GM23338 (cell line): ENCODE results near the gene MTHFS. TPM values are rescaled to one million over a fixed set of nuclear protein-coding genes. Genes with fewer than 3 reads are reported as not detected.

Source experiments
- ATAC-seq: fragments of 200-7000 bp; cut with Tn5 transposase; 3 replicates; pipeline ENCODE4 v1.9.1; 2020
- DNase-seq: peaks from one replicate; pipeline ENCODE4 v3.0.0-alpha.2; 2015; ENCODE audit warnings: low spot score
- H2AFZ ChIP-seq: fragments of 200-600 bp; sonication (generic); 2 replicates; pipeline ENCODE4 v1.8.0; 2016; ENCODE audit warnings: antibody characterized with exemption, mild to moderate bottlenecking, moderate library complexity
- H3F3A ChIP-seq: fragments of 200-600 bp; sonication (generic); replicated peaks from 2 replicates; pipeline ENCODE4 v1.8.0; 2017; ENCODE audit warnings: antibody characterized with exemption, mixed run types, low read depth
- H3K27ac ChIP-seq: fragments of 200-600 bp; sonication (generic); 2 replicates; pipeline ENCODE4 v1.6.1; 2016; ENCODE audit warnings: low read depth
- H3K27me3 ChIP-seq: fragments of 200-600 bp; sonication (generic); 2 replicates; pipeline ENCODE4 v1.8.0; 2016; ENCODE audit warnings: mild to moderate bottlenecking, mixed run types, moderate library complexity; ENCODE audit not compliant: insufficient read depth
- H3K36me3 ChIP-seq: fragments of 200-600 bp; sonication (generic); 2 replicates; pipeline ENCODE4 v1.8.0; 2016; ENCODE audit warnings: mild to moderate bottlenecking; ENCODE audit not compliant: insufficient read depth
- H3K4me1 ChIP-seq: fragments of 200-600 bp; sonication (generic); 2 replicates; pipeline ENCODE4 v1.8.0; 2016; ENCODE audit warnings: mild to moderate bottlenecking, moderate library complexity; ENCODE audit not compliant: insufficient read depth
- H3K4me2 ChIP-seq: fragments of 200-600 bp; sonication (generic); 2 replicates; pipeline ENCODE4 v1.7.1; 2017; ENCODE audit warnings: mixed run types
- H3K4me3 ChIP-seq: fragments of 200-600 bp; sonication (generic); 2 replicates; pipeline ENCODE4 v1.6.1; 2016; ENCODE audit warnings: mixed run types
- H3K79me2 ChIP-seq: fragments of 200-600 bp; sonication (generic); replicated peaks from 2 replicates; pipeline ENCODE4 v1.8.0; 2017; ENCODE audit warnings: mild to moderate bottlenecking; ENCODE audit not compliant: insufficient read depth
- H3K9me2 ChIP-seq: fragments of 200-600 bp; sonication (generic); 2 replicates; pipeline ENCODE4 v1.8.0; 2017; ENCODE audit not compliant: insufficient read depth
- H4K20me1 ChIP-seq: fragments of 200-600 bp; sonication (generic); replicated peaks from 2 replicates; pipeline ENCODE4 v1.8.0; 2017; ENCODE audit warnings: mild to moderate bottlenecking; ENCODE audit not compliant: insufficient read depth
- H3K27ac Mint-ChIP-seq: 2 replicates; pipeline ENCODE4 v1.8.0; 2020; ENCODE audit warnings: inconsistent platforms, mild to moderate bottlenecking, moderate library complexity, mixed read lengths
- H3K27me3 Mint-ChIP-seq: 3 replicates; pipeline ENCODE4 v1.8.0; 2022; ENCODE audit warnings: low read depth, mild to moderate bottlenecking, moderate library complexity, mixed read lengths, inconsistent platforms; ENCODE audit not compliant: insufficient read depth, poor library complexity
- H3K36me3 Mint-ChIP-seq: 3 replicates; pipeline ENCODE4 v1.8.0; 2021; ENCODE audit warnings: low read depth, mild to moderate bottlenecking, inconsistent platforms, moderate library complexity, mixed read lengths
- H3K4me1 Mint-ChIP-seq: 3 replicates; pipeline ENCODE4 v1.8.0; 2020; ENCODE audit warnings: mild to moderate bottlenecking, inconsistent platforms, mixed read lengths
- H3K4me3 Mint-ChIP-seq: 3 replicates; pipeline ENCODE4 v1.8.0; 2021; ENCODE audit warnings: moderate library complexity, mild to moderate bottlenecking, inconsistent platforms, mixed read lengths
- H3K9me3 Mint-ChIP-seq: 3 replicates; pipeline ENCODE4 v1.8.0; 2020; ENCODE audit warnings: moderate library complexity, mild to moderate bottlenecking, inconsistent platforms, mixed read lengths
- EZH2phosphoT487 ChIP-seq: fragments of 200-600 bp; sonication (generic); IDR thresholded peaks from one replicate; pipeline ENCODE4 v1.8.1; 2018; ENCODE audit warnings: antibody characterized with exemption; ENCODE audit not compliant: unreplicated experiment
- NANOG ChIP-seq: IDR thresholded peaks from 2 replicates; pipeline ENCODE4 v1.6.1; 2016; ENCODE audit warnings: antibody characterized with exemption, borderline replicate concordance
- POLR2AphosphoS5 ChIP-seq: IDR thresholded peaks from 2 replicates; pipeline ENCODE4 v1.6.1; 2016; ENCODE audit warnings: antibody characterized with exemption, low read depth
- ZNF114 ChIP-seq: fragments of 250-450 bp; sonication (Bioruptor Pico); IDR thresholded peaks from 2 replicates; pipeline ENCODE4 v1.5.0; 2020; ENCODE audit warnings: mild to moderate bottlenecking, moderate library complexity
- ZNF331 ChIP-seq: fragments of 250-450 bp; sonication (Bioruptor Pico); IDR thresholded peaks from 2 replicates; pipeline ENCODE4 v1.5.0; 2020; ENCODE audit warnings: low read depth, mild to moderate bottlenecking, moderate library complexity
- polyA plus RNA-seq: library from polyadenylated mRNA; unstranded; fragments of >200 nt; fragmentation: Nextera tagmentation; extraction: Ambion mirVana; gene quantifications from 2 replicates; pipeline ENCODE4 v1.2.1, GENCODE V29; 2016
- total RNA-seq: library from RNA; depleted of rRNA; stranded (reverse); fragments of >200 nt; shearing (Covaris generic); gene quantifications from 2 replicates; pipeline ENCODE4 v1.2.3, GENCODE V29; 2014
- TF ChIP-seq, protein P1 (sequence below), 2 experiments: fragments of 200-600 bp in 1 of 2; sonication (generic) in 1 of 2; conservative IDR thresholded peaks; 2 replicates each; pipeline versions ENCODE4 v1.5.1 to v1.6.1; 2016 to 2017; ENCODE audit warnings: antibody characterized with exemption in 2 of 2, low read depth in 2 of 2, mild to moderate bottlenecking in 2 of 2, moderate library complexity in 1 of 2
- TF ChIP-seq, protein P2 (sequence below): IDR thresholded peaks from one replicate; pipeline ENCODE4 v1.6.1; 2018; ENCODE audit warnings: antibody characterized with exemption; ENCODE audit not compliant: unreplicated experiment

The MTHFS gene
- total and polyA plus RNA-seq, 2 experiments from 2014 or later: 33.2 to 62.0 TPM

DNA sequence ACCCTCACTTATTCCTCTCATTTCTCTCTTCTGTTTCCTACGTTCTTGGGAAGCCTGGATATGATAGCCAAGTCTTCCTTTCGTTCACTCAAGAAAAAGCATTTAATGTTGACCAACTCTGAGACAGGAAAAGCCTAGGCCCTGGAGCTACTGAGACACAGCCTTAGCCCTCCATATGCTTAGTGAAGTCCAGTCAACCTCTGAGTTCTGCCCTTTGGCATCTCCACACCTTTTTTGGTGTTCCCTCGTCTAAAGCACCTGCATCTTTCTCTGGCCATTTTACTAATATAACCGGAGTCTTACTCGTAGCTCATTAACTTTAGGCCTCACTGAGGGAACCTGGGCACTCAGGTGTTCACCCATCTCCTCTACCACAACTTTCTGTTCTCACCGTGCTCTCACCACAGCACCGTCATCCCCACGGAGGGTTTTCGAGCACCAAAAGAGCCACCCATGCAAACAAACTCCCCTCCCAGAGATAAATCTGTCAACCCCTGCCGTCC lies 632 bp downstream of the MTHFS start (continued):
- TF ChIP-seq, protein P1, sequence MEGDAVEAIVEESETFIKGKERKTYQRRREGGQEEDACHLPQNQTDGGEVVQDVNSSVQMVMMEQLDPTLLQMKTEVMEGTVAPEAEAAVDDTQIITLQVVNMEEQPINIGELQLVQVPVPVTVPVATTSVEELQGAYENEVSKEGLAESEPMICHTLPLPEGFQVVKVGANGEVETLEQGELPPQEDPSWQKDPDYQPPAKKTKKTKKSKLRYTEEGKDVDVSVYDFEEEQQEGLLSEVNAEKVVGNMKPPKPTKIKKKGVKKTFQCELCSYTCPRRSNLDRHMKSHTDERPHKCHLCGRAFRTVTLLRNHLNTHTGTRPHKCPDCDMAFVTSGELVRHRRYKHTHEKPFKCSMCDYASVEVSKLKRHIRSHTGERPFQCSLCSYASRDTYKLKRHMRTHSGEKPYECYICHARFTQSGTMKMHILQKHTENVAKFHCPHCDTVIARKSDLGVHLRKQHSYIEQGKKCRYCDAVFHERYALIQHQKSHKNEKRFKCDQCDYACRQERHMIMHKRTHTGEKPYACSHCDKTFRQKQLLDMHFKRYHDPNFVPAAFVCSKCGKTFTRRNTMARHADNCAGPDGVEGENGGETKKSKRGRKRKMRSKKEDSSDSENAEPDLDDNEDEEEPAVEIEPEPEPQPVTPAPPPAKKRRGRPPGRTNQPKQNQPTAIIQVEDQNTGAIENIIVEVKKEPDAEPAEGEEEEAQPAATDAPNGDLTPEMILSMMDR (conservative IDR thresholded peaks at IDR 0.05; ENCODE audit: low read depth in 2 of 2): no peak
- TF ChIP-seq ZNF331 (CRISPR knock-in tag) (no peak), EZH2phosphoT487 (no peak), NANOG (no peak), POLR2AphosphoS5 (no peak)

DNA sequence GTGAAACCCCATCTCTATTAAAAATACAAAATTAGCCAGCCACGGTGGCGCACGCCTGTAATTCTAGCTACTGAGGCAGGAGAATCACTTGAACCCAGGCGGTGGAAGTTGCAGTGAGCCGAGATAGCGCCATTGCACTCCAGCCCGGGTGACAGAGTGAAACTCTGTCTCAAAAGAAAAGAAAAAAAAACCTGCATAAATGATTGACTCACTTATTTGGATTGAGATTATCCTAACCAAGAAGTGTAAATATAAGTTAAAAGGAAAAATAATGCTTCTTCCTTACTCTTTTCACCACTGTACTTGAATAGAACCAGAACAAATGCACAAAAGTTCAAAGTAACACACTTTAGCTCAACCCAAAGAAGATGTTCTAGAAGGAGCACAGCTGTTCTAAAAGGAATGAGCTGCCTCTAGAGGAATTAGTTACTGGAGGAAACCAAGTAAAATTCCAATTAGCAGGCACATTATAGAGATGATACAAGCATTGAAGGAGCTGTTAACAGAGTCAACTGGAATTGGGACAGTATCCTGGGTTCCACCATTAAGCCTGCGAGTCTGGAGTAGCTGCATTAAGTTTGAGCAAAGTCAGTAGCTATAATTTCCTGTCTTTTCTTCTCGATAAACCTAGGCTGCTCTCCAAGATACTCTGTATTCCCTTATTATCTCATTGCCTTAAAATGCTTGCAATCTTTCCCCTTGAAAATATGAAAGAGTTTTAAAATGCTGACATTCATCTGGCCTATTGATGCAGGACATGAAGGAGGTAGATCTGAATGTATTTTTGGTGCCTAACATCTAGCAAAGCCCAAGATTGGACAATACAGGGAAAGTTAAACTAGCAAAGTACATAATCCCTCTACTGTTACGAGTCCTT lies 9.5 kb downstream of the MTHFS start:
- no peak overlapping the region for H3K4me3 Mint-ChIP-seq
- H3K36me3 ChIP-seq: no peaks in the 10 kb centered on the region
- peaks cover 23% of the 10 kb centered on the region for H3K79me2 ChIP-seq
- no peaks in the 10 kb centered on the region for H3K4me1 ChIP-seq
- no peaks in the 10 kb centered on the region for H3K9me2 ChIP-seq
- no peak overlapping the region for H3K4me3 ChIP-seq
- H3K27ac Mint-ChIP-seq: no peak overlapping the region
- ATAC-seq: no peak
- H3F3A ChIP-seq: no peaks in the 10 kb centered on the region
- peaks cover 4% of the 10 kb centered on the region for H4K20me1 ChIP-seq
- peaks cover 35% of the 10 kb centered on the region for H3K36me3 Mint-ChIP-seq
- H3K4me1 Mint-ChIP-seq: no peaks in the 10 kb centered on the region
- no peaks in the 10 kb centered on the region for H3K9me3 Mint-ChIP-seq
- H3K27me3 ChIP-seq: no peaks in the 10 kb centered on the region
- no peak overlapping the region for H3K27ac ChIP-seq
- peaks cover 2% of the 10 kb centered on the region for H3K27me3 Mint-ChIP-seq
- TF ChIP-seq EZH2phosphoT487: no peak
- TF ChIP-seq, protein P2, sequence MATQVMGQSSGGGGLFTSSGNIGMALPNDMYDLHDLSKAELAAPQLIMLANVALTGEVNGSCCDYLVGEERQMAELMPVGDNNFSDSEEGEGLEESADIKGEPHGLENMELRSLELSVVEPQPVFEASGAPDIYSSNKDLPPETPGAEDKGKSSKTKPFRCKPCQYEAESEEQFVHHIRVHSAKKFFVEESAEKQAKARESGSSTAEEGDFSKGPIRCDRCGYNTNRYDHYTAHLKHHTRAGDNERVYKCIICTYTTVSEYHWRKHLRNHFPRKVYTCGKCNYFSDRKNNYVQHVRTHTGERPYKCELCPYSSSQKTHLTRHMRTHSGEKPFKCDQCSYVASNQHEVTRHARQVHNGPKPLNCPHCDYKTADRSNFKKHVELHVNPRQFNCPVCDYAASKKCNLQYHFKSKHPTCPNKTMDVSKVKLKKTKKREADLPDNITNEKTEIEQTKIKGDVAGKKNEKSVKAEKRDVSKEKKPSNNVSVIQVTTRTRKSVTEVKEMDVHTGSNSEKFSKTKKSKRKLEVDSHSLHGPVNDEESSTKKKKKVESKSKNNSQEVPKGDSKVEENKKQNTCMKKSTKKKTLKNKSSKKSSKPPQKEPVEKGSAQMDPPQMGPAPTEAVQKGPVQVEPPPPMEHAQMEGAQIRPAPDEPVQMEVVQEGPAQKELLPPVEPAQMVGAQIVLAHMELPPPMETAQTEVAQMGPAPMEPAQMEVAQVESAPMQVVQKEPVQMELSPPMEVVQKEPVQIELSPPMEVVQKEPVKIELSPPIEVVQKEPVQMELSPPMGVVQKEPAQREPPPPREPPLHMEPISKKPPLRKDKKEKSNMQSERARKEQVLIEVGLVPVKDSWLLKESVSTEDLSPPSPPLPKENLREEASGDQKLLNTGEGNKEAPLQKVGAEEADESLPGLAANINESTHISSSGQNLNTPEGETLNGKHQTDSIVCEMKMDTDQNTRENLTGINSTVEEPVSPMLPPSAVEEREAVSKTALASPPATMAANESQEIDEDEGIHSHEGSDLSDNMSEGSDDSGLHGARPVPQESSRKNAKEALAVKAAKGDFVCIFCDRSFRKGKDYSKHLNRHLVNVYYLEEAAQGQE: no peak
- no peak for TF ChIP-seq ZNF114 (CRISPR knock-in tag)
- TF ChIP-seq NANOG: no peak
- no peak overlapping the region for H3K4me2 ChIP-seq
- DNase-seq: no peak
- H2AFZ ChIP-seq: no peak overlapping the region
